ENCODE results near the gene CLDN1. TPM values are rescaled to one million over a fixed set of nuclear protein-coding genes. Genes with fewer than 3 reads are reported as not detected.

CLDN1 gene
- total RNA-seq = 0.39 TPM in 2 replicates

- intact Hi-C loops (cut with micrococcal nuclease) = loop anchor here (1.0 to 10.0 kb wide), 3 partner anchors 97 to 967 kb away; no protein-coding TSS in a partner anchor
Observed at GRCh38 chr3:190321789-190322603, at the start of gene CLDN1. Gene CLDN1, minus strand, starts transcription at chr3:190322446. Its CDS starts 240 bp downstream, at chr3:190322206.

GRCh38 chr3:190371152-190371551 is 48.9 kb upstream of the CLDN1 start:
- intact Hi-C loops (cut with micrococcal nuclease) = no loop called here

GRCh38 chr3:190370369-190370768 is 48.1 kb upstream of the CLDN1 start:
- intact Hi-C loops (cut with micrococcal nuclease) = no loop called here

- intact Hi-C loops (cut with micrococcal nuclease) = no loop called here
Observed at GRCh38 chr3:190369668-190370295, 47.5 kb upstream of the CLDN1 start.

GRCh38 chr3:190368881-190369280 is 46.6 kb upstream of the CLDN1 start:
- intact Hi-C loops (cut with micrococcal nuclease) = no loop called here

- intact Hi-C loops (cut with micrococcal nuclease) = no loop called here
Observed at GRCh38 chr3:190366133-190366532, 43.9 kb upstream of the CLDN1 start.

- intact Hi-C loops (cut with micrococcal nuclease) = no loop called here
Observed at GRCh38 chr3:190362258-190362657, 40.0 kb upstream of the CLDN1 start.

GRCh38 chr3:190361791-190362190 is 39.5 kb upstream of the CLDN1 start:
- intact Hi-C loops (cut with micrococcal nuclease) = no loop called here

- intact Hi-C loops (cut with micrococcal nuclease) = no loop called here
Observed at GRCh38 chr3:190360228-190360627, 38.0 kb upstream of the CLDN1 start.

- intact Hi-C loops (cut with micrococcal nuclease) = no loop called here
Observed at GRCh38 chr3:190359813-190360212, 37.6 kb upstream of the CLDN1 start.

- intact Hi-C loops (cut with micrococcal nuclease) = no loop called here
Observed at GRCh38 chr3:190357468-190357867, 35.2 kb upstream of the CLDN1 start.

GRCh38 chr3:190356246-190356645 is 34.0 kb upstream of the CLDN1 start:
- intact Hi-C loops (cut with micrococcal nuclease) = no loop called here

GRCh38 chr3:190352861-190353457 is 30.7 kb upstream of the CLDN1 start:
- intact Hi-C loops (cut with micrococcal nuclease) = no loop called here

- intact Hi-C loops (cut with micrococcal nuclease) = no loop called here
Observed at GRCh38 chr3:190346541-190346940, 24.3 kb upstream of the CLDN1 start.

GRCh38 chr3:190345878-190346277 is 23.6 kb upstream of the CLDN1 start:
- intact Hi-C loops (cut with micrococcal nuclease) = no loop called here

- intact Hi-C loops (cut with micrococcal nuclease) = no loop called here
Observed at GRCh38 chr3:190345027-190345821, 23.0 kb upstream of the CLDN1 start.

GRCh38 chr3:190340071-190340470 is 17.8 kb upstream of the CLDN1 start:
- intact Hi-C loops (cut with micrococcal nuclease) = no loop called here

GRCh38 chr3:190339130-190339529 is 16.9 kb upstream of the CLDN1 start:
- intact Hi-C loops (cut with micrococcal nuclease) = no loop called here

GRCh38 chr3:190338717-190339116 is 16.5 kb upstream of the CLDN1 start:
- intact Hi-C loops (cut with micrococcal nuclease) = no loop called here

GRCh38 chr3:190337301-190337700 is 15.1 kb upstream of the CLDN1 start:
- intact Hi-C loops (cut with micrococcal nuclease) = no loop called here

- intact Hi-C loops (cut with micrococcal nuclease) = no loop called here
Observed at GRCh38 chr3:190336516-190337189, 14.4 kb upstream of the CLDN1 start.
